Esophagus (tissue), 2 donors: Measurements from ENCODE around the gene RHO. TPM values are rescaled to one million over a fixed set of nuclear protein-coding genes. Genes with fewer than 3 reads are reported as not detected.

Experiments
- H3K27ac ChIP-seq, 2 donors: one replicate each; pipeline ENCODE4 v1.5.1; 2013; ENCODE audit warnings: low read depth in 2 of 2, mild to moderate bottlenecking in 2 of 2, inconsistent platforms in 1 of 2, low read length in 1 of 2, moderate library complexity in 1 of 2
- H3K27me3 ChIP-seq, 2 donors: one replicate each; pipeline ENCODE4 v1.6.1; 2013; ENCODE audit warnings: low read length in 2 of 2, control low read depth in 1 of 2, mild to moderate bottlenecking in 1 of 2; ENCODE audit not compliant: insufficient read depth in 2 of 2, control insufficient read depth in 1 of 2
- H3K36me3 ChIP-seq, 2 donors: one replicate each; pipeline ENCODE4 v1.6.1; 2013; ENCODE audit warnings: low read length in 1 of 2; ENCODE audit not compliant: control insufficient read depth in 2 of 2, insufficient read depth in 2 of 2
- H3K4me1 ChIP-seq, 2 donors: one replicate each; pipeline ENCODE4 v1.6.1; 2013; ENCODE audit warnings: low read length in 1 of 2; ENCODE audit not compliant: control insufficient read depth in 2 of 2, insufficient read depth in 2 of 2
- H3K4me3 ChIP-seq, 2 donors: one replicate each; pipeline ENCODE4 v1.5.1; 2013; ENCODE audit warnings: low read length in 2 of 2, mild to moderate bottlenecking in 2 of 2, low read depth in 1 of 2, moderate library complexity in 1 of 2
- H3K9me3 ChIP-seq, 2 donors: one replicate each; pipeline ENCODE4 v1.6.1; 2013; ENCODE audit warnings: mild to moderate bottlenecking in 2 of 2, low read depth in 1 of 2, low read length in 1 of 2, moderate library complexity in 1 of 2; ENCODE audit not compliant: control insufficient read depth in 2 of 2, insufficient read depth in 1 of 2
- WGBS, 2 donors: extraction: QIAGEN DNeasy Blood & Tissue Kit; methylation state at CpG; one replicate each; pipeline ENCODE4 v1.1.7; 2013; 5-methylcytosine and 5-hydroxymethylcytosine counted together
- polyA plus RNA-seq, 2 donors: library from polyadenylated mRNA; stranded (reverse); fragments of 200-250 nt; gene quantifications; one replicate each; pipeline ENCODE4 v1.2.3, GENCODE V29; 2013
- donor health status: healthy with polysubstance abuse.
- donor health status: Bipolar disorder and iron deficiency.

RHO gene
- polyA plus RNA-seq, 2 donors: not detected

DNA sequence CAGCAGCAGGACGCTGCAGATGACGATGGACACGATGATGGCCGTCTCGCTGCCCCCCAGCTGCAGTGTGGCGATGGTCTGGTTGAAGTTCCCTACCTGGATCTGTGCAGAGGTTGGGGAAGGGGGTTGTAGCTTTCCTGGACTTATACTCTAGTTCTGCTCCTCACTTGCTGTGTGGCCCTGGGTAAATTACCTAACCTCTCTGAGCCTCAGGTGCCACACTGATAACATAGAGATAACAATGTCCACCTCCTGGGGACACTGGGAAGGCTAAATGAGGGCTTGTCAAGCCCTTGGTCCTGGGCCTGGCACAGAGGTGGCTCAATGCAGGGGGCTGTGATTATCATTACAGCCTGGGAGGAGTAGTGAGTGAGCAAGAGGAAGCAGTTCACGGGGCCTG lies 41.4 kb downstream of the RHO start:
- H3K27ac ChIP-seq: no peak overlapping the region
- WGBS, 2 donors: 94 to 96% methylated on average over 7 of the region's 7 CpGs
- peaks cover 0 to 15% of the 10 kb centered on the region in 2 donors for H3K36me3 ChIP-seq
- H3K4me3 ChIP-seq: no peak overlapping the region
- peaks cover 0 to 8% of the 10 kb centered on the region in 2 donors for H3K4me1 ChIP-seq
- H3K9me3 ChIP-seq: no peaks in the 10 kb centered on the region
- no peaks in the 10 kb centered on the region for H3K27me3 ChIP-seq

DNA sequence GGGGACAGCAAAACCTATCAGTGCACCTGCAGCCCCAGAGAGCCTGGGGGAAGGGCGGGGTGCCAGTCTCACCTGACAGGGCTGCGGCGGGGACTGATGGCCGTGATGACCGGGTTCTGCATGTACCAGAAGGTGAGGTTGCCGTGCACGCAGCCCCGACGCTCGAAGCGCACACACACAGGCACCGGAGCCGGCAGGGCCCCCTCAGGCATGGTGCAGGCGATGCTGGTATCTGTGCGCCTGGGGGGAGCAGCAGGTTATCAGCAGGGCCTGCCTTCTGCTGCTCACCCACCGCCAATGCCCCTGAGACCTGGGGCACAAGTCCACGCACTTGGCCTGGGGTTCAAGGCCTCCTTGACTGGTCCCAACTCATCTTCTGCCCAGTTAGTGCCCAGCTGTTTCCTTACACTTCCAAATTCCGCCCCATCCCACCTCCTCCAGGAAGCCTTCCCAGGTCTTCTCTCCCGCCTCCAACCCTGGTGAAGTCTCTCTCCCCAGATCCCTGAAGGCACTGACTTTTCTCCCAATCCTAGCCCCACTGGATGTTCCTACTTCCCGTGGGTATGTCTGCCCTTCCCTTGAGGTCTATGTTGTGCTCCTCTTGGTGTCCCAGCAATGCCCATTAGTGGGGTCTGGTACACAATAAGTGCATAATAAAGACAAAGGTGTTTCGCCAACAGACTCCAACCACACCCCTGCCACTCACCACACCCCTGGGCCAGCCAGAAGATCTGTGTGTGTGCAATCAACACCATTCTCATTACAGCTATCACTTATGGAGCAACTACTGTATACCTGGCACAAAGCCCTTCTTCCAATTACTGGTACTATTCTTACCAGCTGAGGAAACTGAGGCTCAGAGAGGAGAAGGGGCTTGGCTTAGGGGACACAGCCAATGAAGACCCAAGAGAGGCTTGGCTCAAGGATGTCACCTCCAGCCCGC lies 43.4 kb downstream of the RHO start:
- H3K4me1 ChIP-seq: peaks cover under 1 to 6% of the 10 kb centered on the region in 2 donors
- no peak overlapping the region for H3K27ac ChIP-seq
- no peaks in the 10 kb centered on the region for H3K27me3 ChIP-seq
- peaks cover 0 to 8% of the 10 kb centered on the region in 2 donors for H3K36me3 ChIP-seq
- no peak overlapping the region for H3K4me3 ChIP-seq
- H3K9me3 ChIP-seq: no peaks in the 10 kb centered on the region
- 91 to 92% methylated on average over 22 of the region's 22 CpGs for WGBS, 2 donors

DNA sequence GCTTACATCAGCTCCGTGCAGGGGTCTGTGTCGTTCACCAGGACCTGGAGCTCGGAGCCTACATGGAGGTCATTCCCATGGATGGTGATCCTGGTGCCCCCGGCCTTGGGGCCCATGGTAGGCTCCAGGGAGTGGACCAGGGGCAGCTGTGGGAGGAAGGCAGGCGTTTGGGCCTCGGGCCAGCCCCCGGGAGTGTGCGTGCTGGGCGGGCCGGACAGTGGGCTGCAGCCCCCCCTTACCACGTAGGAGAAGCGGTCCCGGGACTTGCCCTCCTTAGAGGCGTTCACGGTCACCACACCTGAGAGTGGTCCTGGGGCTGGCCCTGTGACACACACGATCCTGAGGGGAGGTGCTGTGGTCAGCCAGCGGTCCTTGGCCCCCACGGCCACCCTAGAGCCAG lies 44.2 kb downstream of the RHO start:
- no peaks in the 10 kb centered on the region for H3K9me3 ChIP-seq
- peaks cover 0 to 8% of the 10 kb centered on the region in 2 donors for H3K36me3 ChIP-seq
- 86 to 87% methylated on average over 16 to 18 of the region's 18 CpGs for WGBS, 2 donors
- no peak overlapping the region for H3K4me3 ChIP-seq
- peaks cover 2 to 10% of the 10 kb centered on the region in 2 donors for H3K4me1 ChIP-seq
- H3K27ac ChIP-seq: no peak overlapping the region
- H3K27me3 ChIP-seq: no peaks in the 10 kb centered on the region

DNA sequence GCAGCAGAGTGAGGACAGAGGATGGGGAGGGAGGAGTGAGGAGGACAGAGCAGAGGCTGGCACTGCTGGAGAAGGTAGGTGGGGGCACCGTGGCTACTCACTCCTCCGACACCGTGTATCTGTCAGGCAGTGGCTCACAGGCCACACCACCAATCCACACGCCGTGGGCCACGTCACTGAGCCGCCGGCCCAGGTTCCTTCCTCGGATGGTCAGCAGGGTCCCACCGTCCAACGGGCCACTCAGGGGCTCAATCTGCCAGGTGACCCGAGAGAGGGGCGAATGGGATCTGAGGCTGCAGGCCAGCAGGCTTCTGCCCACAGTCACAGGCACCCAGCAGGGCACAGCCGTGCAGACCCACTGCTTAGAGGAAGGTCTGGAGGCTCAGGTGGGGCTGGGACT lies 45.1 kb downstream of the RHO start:
- 92 to 94% methylated on average over 14 of the region's 14 CpGs for WGBS, 2 donors
- H3K9me3 ChIP-seq: no peaks in the 10 kb centered on the region
- H3K27ac ChIP-seq: no peak overlapping the region
- H3K4me1 ChIP-seq: peaks cover 2 to 17% of the 10 kb centered on the region in 2 donors
- H3K27me3 ChIP-seq: no peaks in the 10 kb centered on the region
- H3K4me3 ChIP-seq: no peak overlapping the region
- peaks cover 0 to 8% of the 10 kb centered on the region in 2 donors for H3K36me3 ChIP-seq

DNA sequence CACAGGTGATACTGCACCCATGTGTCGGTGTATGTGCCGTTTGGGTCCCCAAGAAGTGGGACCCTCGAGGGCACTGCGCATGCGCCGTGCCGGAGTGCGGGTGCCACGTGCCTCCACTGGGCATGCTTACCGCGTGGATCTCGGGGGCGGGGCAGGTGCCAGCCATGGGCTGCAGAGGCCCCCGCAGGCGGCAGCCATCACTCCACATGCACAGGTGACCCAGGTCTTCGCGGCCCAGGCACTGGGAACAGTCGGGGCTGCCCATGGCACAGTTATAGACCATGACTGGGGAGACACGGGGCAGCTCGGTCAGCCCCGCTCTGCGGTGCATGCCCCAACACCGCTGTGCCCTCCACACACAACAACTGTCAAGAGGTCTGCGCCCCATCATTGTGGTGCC lies 45.8 kb downstream of the RHO start:
- no peak overlapping the region for H3K27ac ChIP-seq
- no peak overlapping the region for H3K4me3 ChIP-seq
- peaks cover 2 to 17% of the 10 kb centered on the region in 2 donors for H3K4me1 ChIP-seq
- H3K36me3 ChIP-seq: peaks cover 0 to 8% of the 10 kb centered on the region in 2 donors
- 91 to 95% methylated on average over 24 of the region's 24 CpGs for WGBS, 2 donors
- H3K27me3 ChIP-seq: no peaks in the 10 kb centered on the region
- no peaks in the 10 kb centered on the region for H3K9me3 ChIP-seq

DNA sequence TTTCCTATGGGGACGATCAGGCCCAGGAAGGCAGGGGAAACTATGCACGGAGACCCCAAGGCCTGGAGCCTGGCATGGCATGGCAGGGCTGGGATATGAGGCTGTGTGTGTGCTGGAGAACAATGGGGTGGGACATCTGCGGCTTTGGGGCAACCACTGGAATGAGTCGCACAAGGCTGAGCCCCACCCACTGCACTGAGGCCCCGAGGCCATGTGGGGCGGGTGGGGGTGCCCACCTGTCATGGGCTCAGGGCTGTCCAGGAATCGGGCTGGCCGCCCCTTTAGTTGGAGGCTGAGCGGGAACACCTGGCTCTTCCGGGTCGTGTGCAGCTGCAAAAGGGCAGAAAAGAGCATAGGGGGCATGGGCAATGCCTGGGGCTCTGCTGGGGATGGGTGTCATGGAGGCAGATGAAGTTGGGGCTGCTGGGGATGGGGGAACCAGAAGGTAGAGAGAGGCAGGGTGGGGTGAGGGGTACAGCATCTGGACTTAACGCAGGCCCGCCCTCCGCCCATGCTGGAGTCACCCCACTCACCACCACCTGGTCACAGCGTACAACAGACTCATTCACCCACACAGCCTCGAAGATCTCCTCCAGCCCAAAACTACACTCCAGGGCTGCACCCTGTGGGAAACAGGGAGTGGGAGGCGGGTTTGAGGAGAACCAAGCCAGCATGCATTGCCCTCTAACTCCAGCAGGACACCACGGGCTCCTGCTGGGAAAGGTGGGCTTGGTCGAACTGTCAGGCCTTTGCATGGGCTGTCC lies 47.0 kb downstream of the RHO start:
- 79 to 89% methylated on average over 17 to 19 of the region's 19 CpGs for WGBS, 2 donors
- peaks cover 2 to 17% of the 10 kb centered on the region in 2 donors for H3K4me1 ChIP-seq
- H3K4me3 ChIP-seq: no peak overlapping the region
- no peaks in the 10 kb centered on the region for H3K9me3 ChIP-seq
- H3K36me3 ChIP-seq: peaks cover 0 to 6% of the 10 kb centered on the region in 2 donors
- H3K27me3 ChIP-seq: no peaks in the 10 kb centered on the region
- no peak overlapping the region for H3K27ac ChIP-seq

DNA sequence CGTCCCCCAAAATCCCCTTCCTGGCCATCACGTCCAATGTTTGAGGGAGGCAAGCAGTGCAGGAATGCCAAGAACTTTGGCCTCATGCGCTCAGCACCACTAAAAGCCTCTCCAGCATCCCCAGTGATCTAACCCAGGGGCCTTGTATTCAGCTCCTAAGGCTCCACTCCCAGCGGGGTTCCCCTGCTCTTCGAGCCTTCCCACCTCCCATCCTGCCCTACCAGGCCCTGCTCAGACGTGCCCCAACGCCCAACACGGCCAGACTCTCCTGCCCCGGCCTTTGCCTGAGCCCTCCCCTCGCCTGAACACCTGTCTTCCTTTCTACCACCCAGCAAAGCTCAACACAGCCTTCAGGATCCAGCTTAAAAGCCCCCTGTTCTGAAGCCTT lies 47.6 kb downstream of the RHO start:
- Histone ChIP-seq H3K4me3 (no peak overlapping the region), H3K27me3 (no peaks in the 10 kb centered on the region), H3K36me3 (peaks cover 0 to 5% of the 10 kb centered on the region in 2 donors), H3K9me3 (no peaks in the 10 kb centered on the region), H3K4me1 (peaks cover 2 to 17% of the 10 kb centered on the region in 2 donors), H3K27ac (peak overlapping the region in 1 of 2 donors; percentile 16)
- WGBS, 2 donors: 68 to 74% methylated on average over 10 of the region's 10 CpGs

DNA sequence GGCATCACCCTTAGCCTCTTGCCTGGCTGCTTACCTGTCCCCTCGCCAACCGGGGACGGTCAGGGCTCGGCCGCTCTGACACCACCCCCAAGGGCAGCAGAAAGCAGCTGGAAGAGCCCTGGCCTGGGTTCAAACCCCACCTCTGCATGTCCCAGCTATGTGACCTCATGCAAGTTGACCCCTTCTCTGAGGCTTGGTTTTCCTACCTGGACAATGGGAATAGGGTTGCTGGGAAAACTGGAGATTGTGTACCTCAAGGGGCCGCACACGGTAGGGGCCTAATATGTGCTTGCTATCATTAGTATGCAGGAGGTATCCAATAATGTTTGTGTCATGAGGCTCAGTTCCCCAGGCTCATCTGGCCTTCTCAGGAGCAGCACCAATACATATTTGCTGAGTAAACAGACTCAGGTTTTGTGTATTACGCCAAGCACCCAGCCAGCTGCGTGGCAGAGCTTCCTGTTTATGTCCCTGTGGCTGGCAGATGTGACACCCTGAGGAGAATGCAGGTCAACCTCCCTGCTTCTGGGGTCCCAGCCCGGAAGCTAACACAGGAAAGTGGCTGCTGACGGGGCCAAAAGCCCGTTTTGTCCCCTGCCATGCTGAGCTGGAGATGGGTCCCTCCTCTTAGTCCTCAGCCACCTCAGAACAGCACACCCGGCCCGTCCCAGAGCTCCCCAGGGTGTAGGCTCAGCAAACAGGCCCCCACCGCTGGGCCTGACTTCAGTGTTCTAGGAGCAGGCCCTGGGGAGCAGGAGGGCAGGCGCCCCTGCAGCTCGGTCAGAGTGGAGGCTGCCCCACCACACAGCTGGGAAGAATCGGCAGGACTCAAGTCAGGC lies 48.3 kb downstream of the RHO start:
- H3K9me3 ChIP-seq: no peaks in the 10 kb centered on the region

DNA sequence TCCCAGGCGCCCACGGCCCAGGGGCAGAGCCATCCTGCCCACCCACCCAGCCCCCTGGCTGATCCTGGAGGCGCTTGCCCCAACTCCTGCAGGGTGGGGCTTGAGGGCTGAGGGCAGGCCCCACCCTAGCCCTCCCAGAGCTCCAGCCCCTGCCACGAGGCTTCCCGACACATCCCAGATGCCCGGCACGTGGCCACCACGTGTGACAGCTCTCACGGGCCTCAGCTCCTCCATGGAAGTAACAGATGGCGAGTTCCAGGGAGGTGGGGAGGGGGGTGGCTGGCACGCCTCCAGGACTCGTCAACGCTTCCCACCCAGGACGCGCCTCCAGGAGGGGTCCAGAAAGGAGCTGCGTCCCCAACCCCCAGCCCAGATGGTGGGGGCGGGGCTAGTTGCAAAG lies 48.9 kb downstream of the RHO start:
- Histone ChIP-seq H3K4me3 (no peak overlapping the region), H3K9me3 (no peaks in the 10 kb centered on the region), H3K27me3 (no peaks in the 10 kb centered on the region), H3K36me3 (peaks cover 0 to 5% of the 10 kb centered on the region in 2 donors), H3K4me1 (peaks cover 2 to 17% of the 10 kb centered on the region in 2 donors), H3K27ac (peak overlapping the region; percentile 22 to 66)
- 56 to 61% methylated on average over 17 of the region's 17 CpGs for WGBS, 2 donors

More for the DNA sequence above, 48.3 kb downstream of the RHO start:
- H3K27me3 ChIP-seq: no peaks in the 10 kb centered on the region
- peak overlapping the region; percentile 48 to 66 for H3K27ac ChIP-seq
- H3K4me3 ChIP-seq: no peak overlapping the region
- H3K4me1 ChIP-seq: peaks cover 2 to 17% of the 10 kb centered on the region in 2 donors
- WGBS, 2 donors: 65 to 72% methylated on average over 18 of the region's 18 CpGs
- H3K36me3 ChIP-seq: peaks cover 0 to 5% of the 10 kb centered on the region in 2 donors
